GM18505 (cell line): ENCODE measurements around the gene F2R.
"Not testable (repeated sequence)": the region's sequence is repeated elsewhere in the genome, so short reads cannot be mapped to it uniquely, and the experiment has no call there.

Experiments used
- ATAC-seq: cut with Tn5 transposase; IDR thresholded peaks from one replicate; pipeline ENCODE4 v1.9.1; 2021; ENCODE audit not compliant: unreplicated experiment
- POLR2A ChIP-seq: IDR thresholded peaks from 4 replicates; pipeline ENCODE4 v1.6.1; 2011; ENCODE audit warnings: borderline replicate concordance; ENCODE audit not compliant: insufficient read depth, insufficient read length; ENCODE audit errors: extremely low read depth

Gene F2R

GRCh38 chr5:76715736-76716455, at the start of gene F2R:
TSS of gene F2R (plus strand) at chr5:76716126. CDS start at chr5:76716308, 182 bp downstream.
- TF ChIP-seq POLR2A = no peak
- ATAC-seq = peak; percentile 72

- no peak for ATAC-seq
- TF ChIP-seq POLR2A = no peak
Measured at GRCh38 chr5:76667495-76667894, 48.4 kb upstream of the F2R start.

GRCh38 chr5:76669245-76669644, 46.7 kb upstream of the F2R start:
- no peak for TF ChIP-seq POLR2A

GRCh38 chr5:76670508-76670907, 45.4 kb upstream of the F2R start:
- no peak for TF ChIP-seq POLR2A
- no peak for ATAC-seq

More at GRCh38 chr5:76669245-76669644, 46.7 kb upstream of the F2R start:
- no peak for ATAC-seq

- no peak for TF ChIP-seq POLR2A
- ATAC-seq = no peak
Measured at GRCh38 chr5:76672242-76672641, 43.7 kb upstream of the F2R start.

GRCh38 chr5:76673125-76673524, 42.8 kb upstream of the F2R start:
- TF ChIP-seq POLR2A = no peak
- ATAC-seq = no peak

GRCh38 chr5:76674330-76675066, 41.4 kb upstream of the F2R start:
- ATAC-seq = no peak
- TF ChIP-seq POLR2A = no peak

- no peak for ATAC-seq
Measured at GRCh38 chr5:76675364-76675763, 40.6 kb upstream of the F2R start.

GRCh38 chr5:76677849-76678472, 38.0 kb upstream of the F2R start:
- ATAC-seq = no peak
- TF ChIP-seq POLR2A = no peak

More at GRCh38 chr5:76675364-76675763, 40.6 kb upstream of the F2R start:
- TF ChIP-seq POLR2A = no peak

GRCh38 chr5:76679231-76679630, 36.7 kb upstream of the F2R start:
- no peak for TF ChIP-seq POLR2A

GRCh38 chr5:76680826-76681225, 35.1 kb upstream of the F2R start:
- not testable (repeated sequence) for ATAC-seq

More at GRCh38 chr5:76679231-76679630, 36.7 kb upstream of the F2R start:
- no peak for ATAC-seq

GRCh38 chr5:76681287-76681686, 34.6 kb upstream of the F2R start:
- no peak for ATAC-seq
- no peak for TF ChIP-seq POLR2A

GRCh38 chr5:76682387-76682786, 33.5 kb upstream of the F2R start:
- no peak for ATAC-seq
- TF ChIP-seq POLR2A = no peak
